HepG2 (cell line): ENCODE results near the gene TSG101. TPM values are rescaled to one million over a fixed set of nuclear protein-coding genes. Genes with fewer than 3 reads are reported as not detected.
A peak's percentile ranks its signal among the peaks of the same experiment; 100 is the strongest.

ENCODE experiments used
- AGO1 ChIP-seq: fragments of 200-400 bp; formaldehyde crosslinking; IDR thresholded peaks from 2 replicates; pipeline ENCODE4 v1.6.1; 2017; ENCODE audit warnings: mild to moderate bottlenecking, low read depth, low read length, moderate library complexity; ENCODE audit not compliant: poor library complexity, severe bottlenecking
- ESRRA ChIP-seq: sonication (generic); formaldehyde crosslinking; IDR thresholded peaks from 2 replicates; pipeline ENCODE4 v1.5.1; 2020; ENCODE audit warnings: mild to moderate bottlenecking, low read depth, missing genetic modification reagents
- FOSL1 ChIP-seq: sonication (generic); formaldehyde crosslinking; IDR thresholded peaks from 2 replicates; pipeline ENCODE4 v1.9.0; 2021; ENCODE audit warnings: missing genetic modification reagents, borderline replicate concordance
- GTF3A ChIP-seq: sonication (generic); formaldehyde crosslinking; conservative IDR thresholded peaks from 2 replicates; pipeline ENCODE4 v1.4.0; 2020; ENCODE audit warnings: mild to moderate bottlenecking, missing genetic modification reagents
- HIVEP1 ChIP-seq: sonication (generic); formaldehyde crosslinking; IDR thresholded peaks from 2 replicates; pipeline ENCODE4 v1.4.0; 2020; ENCODE audit warnings: mild to moderate bottlenecking, missing genetic modification reagents
- MLLT10 ChIP-seq: sonication (generic); formaldehyde crosslinking; IDR thresholded peaks from 2 replicates; pipeline ENCODE4 v1.4.0; 2020; ENCODE audit warnings: missing genetic modification reagents
- NR3C1 ChIP-seq: sonication (generic); formaldehyde crosslinking; IDR thresholded peaks from 2 replicates; pipeline ENCODE4 v1.4.0; 2020; ENCODE audit warnings: missing genetic modification reagents
- PHF21A ChIP-seq: sonication (generic); formaldehyde crosslinking; IDR thresholded peaks from 2 replicates; pipeline ENCODE4 v1.5.0; 2020; ENCODE audit warnings: mild to moderate bottlenecking, missing genetic modification reagents
- RAD21 ChIP-seq: fragments of 450-650 bp; formaldehyde crosslinking; IDR thresholded peaks from 2 replicates; pipeline ENCODE4 v1.5.0; 2020; ENCODE audit warnings: mild to moderate bottlenecking
- RBM39 ChIP-seq: fragments of 200-400 bp; formaldehyde crosslinking; IDR thresholded peaks from one replicate; pipeline ENCODE4 v1.6.1; 2018; ENCODE audit warnings: antibody characterized with exemption, mild to moderate bottlenecking, low read depth, low read length; ENCODE audit not compliant: poor library complexity, severe bottlenecking
- TAF1 ChIP-seq: sonication (generic); formaldehyde crosslinking; IDR thresholded peaks from 2 replicates; pipeline ENCODE4 v1.4.0; 2020; ENCODE audit warnings: missing genetic modification reagents
- TBX3 ChIP-seq: fragments of 450-650 bp; IDR thresholded peaks from 2 replicates; pipeline ENCODE4 v1.6.1; 2017; ENCODE audit warnings: antibody characterized with exemption, mild to moderate bottlenecking, inconsistent platforms, borderline replicate concordance
- TCF7L2 ChIP-seq: IDR thresholded peaks from 2 replicates; pipeline ENCODE4 v1.6.1; 2011; ENCODE audit warnings: mild to moderate bottlenecking, low read depth, low read length, moderate library complexity
- TP53 ChIP-seq: sonication (generic); formaldehyde crosslinking; conservative IDR thresholded peaks from 2 replicates; pipeline ENCODE4 v1.4.0; 2020; ENCODE audit warnings: missing genetic modification reagents
- TSC22D2 ChIP-seq: sonication (generic); formaldehyde crosslinking; IDR thresholded peaks from 2 replicates; pipeline ENCODE4 v1.5.1; 2020; ENCODE audit warnings: missing genetic modification reagents, mild to moderate bottlenecking, borderline replicate concordance
- YEATS4 ChIP-seq: sonication (generic); formaldehyde crosslinking; IDR thresholded peaks from 2 replicates; pipeline ENCODE4 v1.4.0; 2020; ENCODE audit warnings: missing genetic modification reagents, borderline replicate concordance
- ZNF180 ChIP-seq: sonication (generic); formaldehyde crosslinking; IDR thresholded peaks from 2 replicates; pipeline ENCODE4 v1.4.0; 2020; ENCODE audit warnings: low read depth, missing genetic modification reagents, borderline replicate concordance
- ZNF225 ChIP-seq: sonication (generic); formaldehyde crosslinking; IDR thresholded peaks from 2 replicates; pipeline ENCODE4 v1.4.0; 2020; ENCODE audit warnings: mild to moderate bottlenecking, missing genetic modification reagents
- ZNF484 ChIP-seq: sonication (generic); formaldehyde crosslinking; IDR thresholded peaks from 2 replicates; pipeline ENCODE4 v1.5.1; 2020; ENCODE audit warnings: mild to moderate bottlenecking, low read depth, missing genetic modification reagents, borderline replicate concordance
- ZNF605 ChIP-seq: sonication (generic); formaldehyde crosslinking; IDR thresholded peaks from 2 replicates; pipeline ENCODE4 v1.8.0; 2022; ENCODE audit warnings: mild to moderate bottlenecking, missing genetic modification reagents
- ZNF616 ChIP-seq: sonication (generic); formaldehyde crosslinking; IDR thresholded peaks from 2 replicates; pipeline ENCODE4 v1.5.0; 2020; ENCODE audit warnings: low read depth, mild to moderate bottlenecking, missing genetic modification reagents
- ZNF652 ChIP-seq: IDR thresholded peaks from 2 replicates; pipeline ENCODE4 v1.6.1; 2016; ENCODE audit warnings: low read depth, borderline replicate concordance
- ZNF790 ChIP-seq: sonication (generic); formaldehyde crosslinking; IDR thresholded peaks from 2 replicates; pipeline ENCODE4 v1.8.0; 2022; ENCODE audit warnings: missing genetic modification reagents, mild to moderate bottlenecking, borderline replicate concordance
- polyA plus RNA-seq, 8 experiments: library from polyadenylated mRNA; depleted of rRNA in 3 of 8; stranded (reverse) in 7 of 8; unstranded in 1 of 8; fragments of >200 nt; fragmentation: Illumina TruSeq in 4 of 8; extraction: Trizol in 4 of 8; gene quantifications; 2 replicates each; pipeline versions ENCODE4 v1.2.1 to v1.2.3, GENCODE V29; 2011 to 2016; ENCODE audit warnings: low read depth in 4 of 8, missing spikeins in 1 of 8, mixed read lengths in 1 of 8; ENCODE audit not compliant: insufficient read depth in 1 of 8
- total RNA-seq, 5 experiments: library from RNA; depleted of rRNA; stranded (reverse); fragments of >200 nt; fragmentation: Illumina TruSeq; extraction: Trizol; gene quantifications; 2 replicates each; pipeline ENCODE4 v1.2.3, GENCODE V29; 2016; ENCODE audit warnings: low read depth in 1 of 5
- TF ChIP-seq, protein P1 (sequence below): sonication (generic); formaldehyde crosslinking; IDR thresholded peaks from 2 replicates; pipeline ENCODE4 v1.8.1; 2023; ENCODE audit warnings: missing genetic modification reagents, mild to moderate bottlenecking, borderline replicate concordance
- TF ChIP-seq, protein P2 (sequence below): sonication (generic); formaldehyde crosslinking; IDR thresholded peaks from 2 replicates; pipeline ENCODE4 v1.5.1; 2020; ENCODE audit warnings: mild to moderate bottlenecking, missing genetic modification reagents
- TF ChIP-seq, protein P3 (sequence below): sonication (generic); formaldehyde crosslinking; IDR thresholded peaks from 2 replicates; pipeline ENCODE4 v1.5.0; 2020; ENCODE audit warnings: missing genetic modification reagents

The TSG101 gene
- total and polyA plus RNA-seq, 2 of the 13 experiments (the other 11 are each of a cell fraction or from before 2014, with no cell fraction given): 69.3 to 206 TPM

DNA sequence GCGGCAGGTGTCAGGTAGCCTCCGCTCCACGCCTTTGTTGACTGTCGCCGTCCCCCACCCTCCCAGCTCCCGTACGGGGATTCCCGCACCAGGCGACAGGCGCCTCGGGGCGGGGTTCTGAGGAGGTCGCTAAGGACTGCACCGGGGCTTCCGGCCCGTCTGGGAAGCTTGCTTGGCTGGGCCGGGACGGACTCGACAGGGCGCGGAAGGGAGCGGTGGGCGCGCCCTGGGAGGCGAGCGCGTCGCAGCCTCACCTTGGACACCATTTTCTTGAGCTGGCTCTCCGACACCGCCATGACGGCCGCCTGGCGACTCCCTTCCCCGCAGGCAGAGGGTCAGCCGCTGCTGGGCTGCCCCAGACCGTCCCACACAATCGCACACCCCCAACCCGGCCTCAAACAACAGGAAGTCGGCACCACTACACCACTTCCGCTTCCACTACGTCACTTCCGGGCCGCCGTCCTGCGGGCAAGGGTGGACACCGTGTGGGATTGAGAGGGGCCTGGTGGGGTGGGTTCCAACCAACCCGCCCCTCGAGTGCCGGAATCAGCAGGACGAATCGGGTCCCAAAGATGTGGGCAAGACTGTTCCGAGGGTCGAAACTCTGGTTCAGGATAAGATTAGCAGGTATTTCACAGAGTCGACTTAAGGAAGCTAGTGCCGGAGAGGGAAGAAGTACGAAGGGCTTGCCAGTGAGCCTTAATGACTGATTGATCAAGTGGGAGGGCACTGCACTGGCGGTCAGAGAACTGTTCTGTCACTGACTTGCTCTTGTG is at the start of gene TSG101 (continued):
- TF ChIP-seq ZNF652 (no peak), YEATS4 (CRISPR knock-in tag) (peak; percentile 94; the same call in 1 of the 2 replicates), RBM39 (peak; percentile 81), RAD21 (CRISPR knock-in tag) (0 out of 2 replicates have a peak, but pooled peaks have one; percentile 41), FOSL1 (0 out of 2 replicates have a peak, but pooled peaks have one; percentile 45), TCF7L2 (no peak), ZNF616 (CRISPR knock-in tag) (peak; percentile 66; the same call in 1 of the 2 replicates), ZNF605 (CRISPR knock-in tag) (peak; percentile 96; the same call in 1 of the 2 replicates), TBX3 (0 out of 2 replicates have a peak, but pooled peaks have one; percentile 8), NR3C1 (CRISPR knock-in tag) (no peak), ZNF790 (CRISPR knock-in tag) (peak; percentile 71; the same call in 1 of the 2 replicates), PHF21A (CRISPR knock-in tag) (peak; percentile 92), GTF3A (CRISPR knock-in tag) (no peak), AGO1 (peak; percentile 26), ZNF225 (CRISPR knock-in tag) (peak; percentile 87), ESRRA (CRISPR knock-in tag) (no peak), HIVEP1 (CRISPR knock-in tag) (peak; percentile 98), TAF1 (peak; percentile 95), ZNF180 (CRISPR knock-in tag) (no peak), TP53 (CRISPR knock-in tag) (no peak; the same call in 1 of the 2 replicates), TSC22D2 (peak; percentile 71; the same call in 1 of the 2 replicates), ZNF484 (CRISPR knock-in tag) (no peak; the same call in 1 of the 2 replicates), MLLT10 (CRISPR knock-in tag) (no peak)
- TF ChIP-seq, protein P1, sequence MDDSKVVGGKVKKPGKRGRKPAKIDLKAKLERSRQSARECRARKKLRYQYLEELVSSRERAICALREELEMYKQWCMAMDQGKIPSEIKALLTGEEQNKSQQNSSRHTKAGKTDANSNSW (CRISPR knock-in tag): peak; percentile 38; the same call in 1 of the 2 replicates
- TF ChIP-seq, protein P2, sequence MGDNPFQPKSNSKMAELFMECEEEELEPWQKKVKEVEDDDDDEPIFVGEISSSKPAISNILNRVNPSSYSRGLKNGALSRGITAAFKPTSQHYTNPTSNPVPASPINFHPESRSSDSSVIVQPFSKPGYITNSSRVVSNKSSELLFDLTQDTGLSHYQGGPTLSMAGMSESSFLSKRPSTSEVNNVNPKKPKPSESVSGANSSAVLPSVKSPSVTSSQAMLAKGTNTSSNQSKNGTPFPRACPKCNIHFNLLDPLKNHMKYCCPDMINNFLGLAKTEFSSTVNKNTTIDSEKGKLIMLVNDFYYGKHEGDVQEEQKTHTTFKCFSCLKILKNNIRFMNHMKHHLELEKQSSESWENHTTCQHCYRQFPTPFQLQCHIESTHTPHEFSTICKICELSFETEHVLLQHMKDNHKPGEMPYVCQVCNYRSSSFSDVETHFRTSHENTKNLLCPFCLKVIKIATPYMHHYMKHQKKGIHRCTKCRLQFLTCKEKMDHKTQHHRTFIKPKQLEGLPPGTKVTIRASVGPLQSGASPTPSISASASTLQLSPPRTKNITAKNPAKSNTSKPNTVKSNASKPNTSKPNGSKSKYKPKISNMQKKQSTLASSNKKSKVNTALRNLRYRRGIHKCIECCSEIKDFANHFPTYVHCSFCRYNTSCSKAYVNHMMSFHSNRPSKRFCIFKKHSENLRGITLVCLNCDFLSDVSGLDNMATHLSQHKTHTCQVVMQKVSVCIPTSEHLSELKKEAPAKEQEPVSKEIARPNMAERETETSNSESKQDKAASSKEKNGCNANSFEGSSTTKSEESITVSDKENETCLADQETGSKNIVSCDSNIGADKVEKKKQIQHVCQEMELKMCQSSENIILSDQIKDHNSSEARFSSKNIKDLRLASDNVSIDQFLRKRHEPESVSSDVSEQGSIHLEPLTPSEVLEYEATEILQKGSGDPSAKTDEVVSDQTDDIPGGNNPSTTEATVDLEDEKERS (CRISPR knock-in tag): peak; percentile 75; the same call in 1 of the 2 replicates
- TF ChIP-seq, protein P3, sequence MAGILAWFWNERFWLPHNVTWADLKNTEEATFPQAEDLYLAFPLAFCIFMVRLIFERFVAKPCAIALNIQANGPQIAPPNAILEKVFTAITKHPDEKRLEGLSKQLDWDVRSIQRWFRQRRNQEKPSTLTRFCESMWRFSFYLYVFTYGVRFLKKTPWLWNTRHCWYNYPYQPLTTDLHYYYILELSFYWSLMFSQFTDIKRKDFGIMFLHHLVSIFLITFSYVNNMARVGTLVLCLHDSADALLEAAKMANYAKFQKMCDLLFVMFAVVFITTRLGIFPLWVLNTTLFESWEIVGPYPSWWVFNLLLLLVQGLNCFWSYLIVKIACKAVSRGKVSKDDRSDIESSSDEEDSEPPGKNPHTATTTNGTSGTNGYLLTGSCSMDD (CRISPR knock-in tag): no peak
